Stimulated activated CD4-positive, alpha-beta T cell treated with anti-CD3 and anti-CD28 coated beads, Interleukin-1b, Interleukin-23, amount 100 ng/mL, for 48 hours (primary cell): ENCODE measurements around the gene AQP3.
"Not testable (repeated sequence)": the region's sequence is repeated elsewhere in the genome, so short reads cannot be mapped to it uniquely, and the experiment has no call there.

ENCODE experiments used
- DNase-seq: peaks from one replicate; pipeline ENCODE4 v3.0.0-alpha.2; 2020

AQP3 gene

GRCh38 chr9:33440204-33440603, 7.2 kb downstream of the AQP3 start:
- no peak for DNase-seq

GRCh38 chr9:33439731-33440130, 7.7 kb downstream of the AQP3 start:
- no peak for DNase-seq

- DNase-seq: no peak
Measured at GRCh38 chr9:33438926-33439680, 8.3 kb downstream of the AQP3 start.

DNA sequence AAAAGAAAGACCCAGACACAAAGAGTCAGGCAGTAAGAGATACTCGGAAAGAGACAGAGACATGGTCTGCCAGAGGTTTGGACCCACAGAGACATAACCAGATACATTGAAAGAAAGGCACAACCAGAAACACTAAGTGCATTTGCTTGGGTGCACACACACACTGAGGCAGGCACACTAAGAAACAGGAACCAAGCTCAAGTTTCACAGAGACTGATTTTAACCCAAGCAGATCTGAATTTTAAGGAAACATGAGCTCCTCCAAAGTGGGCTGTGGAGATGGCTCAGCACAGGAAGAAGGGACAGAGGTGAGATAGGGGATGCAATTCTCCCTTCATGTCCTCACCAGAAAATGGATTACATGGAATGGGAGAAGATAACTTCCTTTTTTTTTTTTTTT, 9.5 kb downstream of the AQP3 start:
- DNase-seq: no peak

DNA sequence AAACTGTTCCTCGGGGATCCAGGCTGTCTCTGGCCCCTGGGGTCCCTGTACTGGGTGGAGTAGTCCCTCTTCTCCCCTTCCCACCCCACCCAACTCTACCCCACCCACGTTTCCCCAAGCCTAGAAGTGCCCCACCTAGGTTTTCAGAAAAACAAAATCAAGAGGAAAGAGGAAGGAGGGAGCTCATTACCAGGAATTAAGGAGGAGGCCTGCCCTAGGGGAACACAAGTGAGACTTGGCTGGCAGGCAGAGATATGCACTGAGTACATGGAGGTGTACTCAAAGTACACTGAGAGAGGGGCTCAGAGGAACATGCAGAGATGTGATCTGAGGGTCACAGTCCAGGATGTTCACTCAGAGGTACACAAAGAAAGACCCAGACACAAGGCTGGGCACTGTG, 10.2 kb downstream of the AQP3 start:
- no peak for DNase-seq

DNA sequence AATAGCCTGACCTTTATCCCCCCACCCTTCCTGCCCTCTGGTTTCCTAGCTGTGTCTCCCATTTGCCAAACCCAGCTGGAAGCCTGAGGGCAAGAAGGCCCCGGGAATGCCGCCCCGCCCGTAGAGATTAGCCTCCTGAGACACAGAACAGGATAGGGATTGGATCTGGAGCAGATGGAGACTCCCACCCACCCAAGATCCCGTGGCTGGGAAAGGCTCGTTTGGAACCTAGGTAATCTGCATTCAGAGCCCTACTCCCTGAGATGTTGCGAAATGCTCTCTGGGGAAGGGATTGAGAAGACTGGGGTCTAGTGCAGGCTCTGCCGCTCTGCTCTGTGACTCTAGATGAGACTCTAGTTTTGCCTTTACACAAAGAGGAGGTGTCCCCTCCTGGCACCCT, 10.9 kb downstream of the AQP3 start:
- no peak for DNase-seq

GRCh38 chr9:33435821-33436277, 11.5 kb downstream of the AQP3 start:
- no peak for DNase-seq

DNA sequence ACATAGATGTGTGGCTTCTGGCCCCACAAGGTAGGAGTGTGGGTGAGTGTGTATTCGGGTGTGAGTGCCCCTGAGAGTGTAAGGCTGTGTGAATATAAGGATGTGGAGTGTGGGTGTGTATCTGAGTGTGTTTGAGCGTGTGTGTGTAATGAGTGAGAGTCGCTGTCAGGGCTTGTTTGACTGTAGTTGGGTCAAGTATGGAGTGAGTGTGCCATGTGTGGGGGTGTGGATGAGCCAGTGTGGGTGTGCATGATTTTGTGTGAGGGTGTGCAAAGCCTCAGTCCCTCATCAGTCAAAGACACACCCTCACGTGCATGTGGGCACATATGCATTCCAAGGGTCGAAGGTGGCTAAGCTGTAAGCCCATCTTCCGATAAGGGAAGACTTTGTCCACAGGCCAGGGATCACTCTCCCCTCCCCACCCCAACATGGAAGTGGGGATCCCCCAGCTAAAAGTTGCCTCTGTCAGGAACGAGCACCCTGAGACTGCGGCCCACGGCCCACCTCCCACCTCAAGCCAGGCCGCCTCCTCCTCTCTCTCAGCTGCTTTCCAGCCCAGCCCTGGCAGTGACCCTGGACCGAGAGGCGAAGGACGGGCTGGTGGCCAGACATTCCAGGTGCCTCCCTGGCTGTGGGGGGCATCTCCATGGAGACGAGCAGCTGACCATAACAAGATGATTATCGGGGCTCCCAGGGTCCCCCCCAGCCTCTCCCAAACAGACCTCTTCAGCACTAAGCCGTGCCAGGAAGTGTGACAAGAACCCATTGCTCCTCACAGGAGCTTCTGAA, 12.9 kb downstream of the AQP3 start:
- DNase-seq: no peak

GRCh38 chr9:33433871-33434270, 13.5 kb downstream of the AQP3 start:
- no peak for DNase-seq

DNA sequence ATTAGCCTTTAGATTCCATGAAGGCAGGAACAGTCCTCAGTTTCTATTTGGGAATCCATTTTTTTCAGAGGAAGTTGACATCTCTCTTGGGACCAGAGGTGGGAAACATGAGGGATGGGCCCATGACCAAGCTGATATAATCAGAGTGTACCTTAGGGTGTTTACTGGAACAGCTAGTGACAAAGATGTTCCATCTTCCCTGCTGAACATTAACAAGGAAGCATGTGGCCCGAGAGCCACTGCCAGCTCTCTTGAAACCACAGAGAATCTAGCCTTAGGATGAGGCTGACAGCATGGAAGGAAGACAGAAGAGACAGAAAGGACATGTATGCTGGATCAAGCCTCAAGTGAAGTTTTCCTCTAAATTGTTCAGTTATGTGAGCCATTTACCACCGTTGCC, 16.0 kb downstream of the AQP3 start:
- no peak for DNase-seq

GRCh38 chr9:33430942-33431341, 16.5 kb downstream of the AQP3 start:
- no peak for DNase-seq

GRCh38 chr9:33429256-33429985, 18.0 kb downstream of the AQP3 start:
- DNase-seq: no peak

DNA sequence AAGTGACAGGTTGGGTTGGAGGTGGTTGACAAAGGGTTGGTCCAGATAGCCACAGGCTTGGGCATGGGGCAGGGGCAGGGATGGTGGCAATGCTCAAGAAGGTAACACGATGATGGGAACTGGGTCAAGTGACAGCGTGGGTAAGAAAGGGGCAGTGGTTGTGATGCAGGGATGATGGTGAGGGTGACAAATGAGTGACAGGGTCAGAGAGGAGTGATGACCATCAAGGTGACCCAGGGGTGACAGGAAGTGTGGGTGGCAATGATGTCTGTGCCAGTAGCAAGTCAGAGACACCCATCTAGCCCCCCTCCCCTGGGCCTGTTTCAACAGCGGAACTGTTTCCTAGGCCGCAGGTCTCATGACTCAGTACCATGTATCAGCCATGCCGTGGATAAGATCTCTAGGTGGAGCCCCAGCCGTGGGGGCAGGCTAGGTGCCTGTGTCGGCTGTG, 20.5 kb downstream of the AQP3 start:
- no peak for DNase-seq

GRCh38 chr9:33425128-33425533, 22.3 kb downstream of the AQP3 start:
- DNase-seq: no peak

DNA sequence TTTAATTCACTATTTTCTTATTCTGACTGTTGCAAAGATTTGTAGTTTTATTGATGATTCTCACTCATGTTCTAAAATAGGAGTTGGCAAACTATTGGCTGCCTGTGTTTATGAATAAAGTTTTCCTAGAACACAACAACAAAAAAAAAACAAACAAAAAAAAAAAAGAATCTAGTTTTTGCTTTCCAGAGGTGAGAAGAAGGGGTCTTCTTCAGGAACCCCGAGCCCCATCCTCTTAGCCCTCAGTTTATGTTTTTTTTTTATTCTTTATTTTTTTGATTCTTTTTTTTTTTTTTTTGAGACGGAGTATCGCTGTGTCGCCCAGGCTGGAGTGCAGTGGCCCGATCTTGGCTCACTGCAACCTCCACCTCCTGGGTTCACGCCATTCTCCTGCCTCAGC, 22.9 kb downstream of the AQP3 start:
- not testable (repeated sequence) for DNase-seq

DNA sequence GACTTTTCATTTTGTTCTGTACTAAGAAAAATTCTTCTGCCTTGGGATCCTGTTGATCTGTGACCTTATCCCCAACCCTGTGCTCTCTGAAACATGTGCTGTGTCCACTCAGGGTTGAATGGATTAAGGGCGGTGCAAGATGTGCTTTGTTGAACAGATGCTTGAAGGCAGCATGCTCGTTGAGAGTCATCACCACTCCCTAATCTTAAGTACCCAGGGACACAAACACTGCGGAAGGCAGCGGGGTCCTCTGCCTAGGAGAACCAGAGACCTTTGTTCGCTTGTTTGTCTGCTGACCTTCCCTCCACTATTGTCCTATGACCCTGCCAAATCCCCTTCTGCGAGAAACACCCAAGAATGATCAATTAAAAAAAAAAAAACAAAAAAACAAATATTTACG, 23.4 kb downstream of the AQP3 start:
- DNase-seq: not testable (repeated sequence)

GRCh38 chr9:33419708-33420303, 27.6 kb downstream of the AQP3 start:
- DNase-seq: no peak

GRCh38 chr9:33418090-33418489, 29.3 kb downstream of the AQP3 start:
- no peak for DNase-seq

DNA sequence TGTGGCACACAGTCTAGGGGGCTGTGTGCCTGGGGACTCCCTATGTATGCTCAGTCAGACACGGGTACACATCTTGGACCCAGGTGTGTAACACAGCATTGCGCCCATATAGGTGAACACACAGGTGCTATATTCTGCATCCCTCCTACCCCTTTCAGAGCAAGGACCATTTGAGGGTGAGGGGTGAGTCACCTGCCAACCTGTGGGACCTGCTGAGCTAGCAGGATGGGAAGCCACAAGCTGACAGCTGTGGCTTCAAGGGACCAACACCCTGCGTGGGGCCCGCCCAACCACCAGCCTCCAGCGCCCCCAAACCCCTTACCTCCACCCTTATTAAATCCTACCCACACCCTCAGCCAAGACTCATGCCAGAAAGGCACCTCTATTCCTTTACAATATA, 30.4 kb downstream of the AQP3 start:
- peak; percentile 18 for DNase-seq

GRCh38 chr9:33415501-33416038, 31.8 kb downstream of the AQP3 start:
- peak; percentile 94 for DNase-seq

DNA sequence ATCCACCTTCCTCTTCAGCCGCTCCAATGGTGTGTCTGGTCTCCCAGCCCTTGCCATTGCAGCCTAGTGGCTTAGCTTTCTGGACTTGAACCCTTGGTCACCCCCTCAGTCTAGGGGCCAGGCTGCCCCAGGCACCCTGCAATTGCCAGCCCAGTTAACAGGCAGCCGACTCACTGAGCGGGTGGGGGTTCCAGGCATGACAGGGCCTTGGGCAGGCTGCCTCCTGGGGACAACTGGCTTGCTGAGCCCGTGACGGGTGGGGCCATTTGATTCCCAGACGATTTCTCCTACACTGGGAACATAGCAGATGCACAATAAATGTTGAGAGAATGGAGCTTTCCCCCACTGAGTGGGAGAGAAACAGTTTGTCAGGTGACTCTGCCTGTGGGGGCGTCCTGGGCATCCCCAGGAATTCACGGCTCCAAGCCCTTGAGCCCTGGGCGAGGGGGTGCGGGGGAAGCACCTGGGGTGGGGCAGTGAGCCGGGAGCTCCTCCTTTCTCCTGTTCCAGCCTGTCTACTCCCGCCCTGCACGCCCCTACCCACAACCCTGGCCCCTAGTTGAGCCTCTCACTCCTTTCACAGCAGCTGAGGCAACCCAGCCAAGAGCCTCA, 32.4 kb downstream of the AQP3 start:
- DNase-seq: no peak

GRCh38 chr9:33414268-33414667, 33.1 kb downstream of the AQP3 start:
- DNase-seq: no peak
